Kasumi-1 (cell line): ENCODE results near the gene ADCY7.

Source experiments
- DNase-seq, 2 experiments: peaks; one replicate each; lab custom pipeline; 2025; lab: John Stamatoyannopoulos, UW

The ADCY7 gene

GRCh38 chr16:50267651-50268050 lies 1.3 kb downstream of the ADCY7 start:
- DNase-seq = peak; percentile 48 to 56

- no peak for DNase-seq
Measured at GRCh38 chr16:50268352-50268751, 2.0 kb downstream of the ADCY7 start.

- no peak for DNase-seq
Measured at GRCh38 chr16:50269061-50269705, 2.8 kb downstream of the ADCY7 start.

GRCh38 chr16:50269769-50270509 lies 3.6 kb downstream of the ADCY7 start:
- no peak for DNase-seq

- DNase-seq = no peak
Measured at GRCh38 chr16:50270510-50271147, 4.3 kb downstream of the ADCY7 start.

GRCh38 chr16:50271148-50272041 lies 5.0 kb downstream of the ADCY7 start:
- no peak for DNase-seq

DNA sequence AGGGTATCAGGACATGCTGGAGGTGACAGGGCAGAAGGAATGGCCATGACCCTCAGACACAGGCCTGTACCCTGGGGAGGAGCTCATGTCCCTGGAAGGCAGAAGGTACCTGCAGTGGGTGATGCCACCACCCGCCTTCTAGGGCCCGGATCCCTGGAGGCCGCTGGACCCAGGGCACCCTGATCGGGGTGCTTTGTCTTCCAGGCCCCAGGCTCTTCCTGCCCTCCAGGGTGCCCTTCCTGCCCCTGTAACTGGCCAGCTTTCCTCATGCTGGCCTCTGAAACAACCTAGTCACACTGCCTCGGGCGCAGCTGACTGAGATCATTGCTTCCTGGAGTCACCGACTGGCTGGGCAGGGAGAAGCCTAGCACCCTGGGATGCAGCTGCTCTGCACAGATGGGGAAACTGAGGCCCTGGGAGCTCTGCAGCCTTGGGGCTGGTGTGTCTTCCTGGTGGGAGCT lies 5.8 kb downstream of the ADCY7 start:
- DNase-seq = no peak

GRCh38 chr16:50272687-50273381 lies 6.5 kb downstream of the ADCY7 start:
- DNase-seq = no peak

DNA sequence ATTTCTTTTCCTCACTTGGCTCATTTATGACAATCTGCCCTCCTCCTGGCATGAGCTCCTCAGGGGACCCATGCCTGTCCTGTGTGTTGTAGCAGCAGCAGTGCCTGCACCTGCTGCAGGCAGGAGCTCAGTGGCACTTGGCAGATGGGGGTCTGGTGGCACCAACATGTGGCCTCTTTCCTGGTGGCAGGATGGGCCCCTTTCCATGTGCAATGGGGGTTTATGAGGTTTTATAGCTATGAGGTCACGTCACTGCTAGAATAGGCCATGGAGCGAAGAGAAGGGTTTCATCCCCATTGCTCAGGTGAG lies 7.0 kb downstream of the ADCY7 start:
- DNase-seq = no peak

- DNase-seq = no peak
Measured at GRCh38 chr16:50273888-50274325, 7.6 kb downstream of the ADCY7 start.

DNA sequence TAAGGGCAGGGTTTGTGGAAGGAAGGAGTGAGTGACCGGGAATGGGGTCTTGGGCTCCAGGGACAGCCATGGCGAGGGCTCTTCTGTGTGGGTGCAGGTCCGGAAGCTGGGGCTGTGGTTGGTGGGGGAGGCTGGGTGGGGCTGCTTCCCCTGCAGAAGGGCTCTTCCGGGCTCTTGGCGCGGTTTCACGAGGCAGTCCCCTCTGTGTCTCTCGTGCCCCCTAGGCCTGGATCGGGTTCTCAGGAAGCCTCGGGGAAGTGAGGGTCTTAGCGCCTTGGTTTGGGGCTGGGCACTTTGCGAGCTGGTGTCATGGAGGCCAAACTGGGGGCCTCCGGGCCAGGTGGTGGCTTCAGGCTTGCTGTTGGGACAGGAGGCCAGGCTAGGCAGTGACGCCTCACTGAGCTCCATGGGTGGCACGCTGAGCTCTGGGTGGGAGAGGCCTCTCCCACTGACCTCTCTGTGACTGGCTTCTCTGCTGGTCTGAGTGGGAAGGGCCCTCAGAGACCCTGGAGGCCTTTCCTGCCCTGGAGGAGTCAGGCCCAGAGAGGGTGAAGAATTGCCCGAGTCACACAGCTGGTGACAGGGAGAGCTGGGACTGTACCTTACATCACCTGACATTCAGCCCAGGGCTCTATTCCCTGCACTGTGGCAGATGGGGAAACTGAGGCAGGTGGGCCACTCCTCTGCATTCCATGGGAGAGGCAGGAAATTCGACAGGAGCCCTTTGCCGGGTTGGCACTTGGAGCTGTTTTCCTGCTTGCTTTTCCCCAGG lies 8.2 kb downstream of the ADCY7 start:
- DNase-seq = no peak

DNA sequence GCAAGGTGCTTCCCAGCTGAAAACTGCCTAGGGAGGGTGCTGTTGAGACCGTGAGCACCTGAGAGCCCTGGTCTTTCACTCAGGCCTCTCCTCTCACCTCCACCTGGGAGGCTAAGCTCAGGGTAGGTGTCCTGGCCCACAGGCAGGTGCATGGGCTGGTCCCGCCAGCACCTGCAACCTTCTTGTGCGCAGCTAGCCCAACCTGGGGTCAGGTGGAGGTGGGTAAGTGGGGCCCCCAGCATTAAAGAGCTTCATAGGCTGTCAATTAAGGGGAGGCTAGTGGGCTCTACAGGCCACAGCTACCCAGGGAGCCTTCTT lies 8.7 kb downstream of the ADCY7 start:
- no peak for DNase-seq

DNA sequence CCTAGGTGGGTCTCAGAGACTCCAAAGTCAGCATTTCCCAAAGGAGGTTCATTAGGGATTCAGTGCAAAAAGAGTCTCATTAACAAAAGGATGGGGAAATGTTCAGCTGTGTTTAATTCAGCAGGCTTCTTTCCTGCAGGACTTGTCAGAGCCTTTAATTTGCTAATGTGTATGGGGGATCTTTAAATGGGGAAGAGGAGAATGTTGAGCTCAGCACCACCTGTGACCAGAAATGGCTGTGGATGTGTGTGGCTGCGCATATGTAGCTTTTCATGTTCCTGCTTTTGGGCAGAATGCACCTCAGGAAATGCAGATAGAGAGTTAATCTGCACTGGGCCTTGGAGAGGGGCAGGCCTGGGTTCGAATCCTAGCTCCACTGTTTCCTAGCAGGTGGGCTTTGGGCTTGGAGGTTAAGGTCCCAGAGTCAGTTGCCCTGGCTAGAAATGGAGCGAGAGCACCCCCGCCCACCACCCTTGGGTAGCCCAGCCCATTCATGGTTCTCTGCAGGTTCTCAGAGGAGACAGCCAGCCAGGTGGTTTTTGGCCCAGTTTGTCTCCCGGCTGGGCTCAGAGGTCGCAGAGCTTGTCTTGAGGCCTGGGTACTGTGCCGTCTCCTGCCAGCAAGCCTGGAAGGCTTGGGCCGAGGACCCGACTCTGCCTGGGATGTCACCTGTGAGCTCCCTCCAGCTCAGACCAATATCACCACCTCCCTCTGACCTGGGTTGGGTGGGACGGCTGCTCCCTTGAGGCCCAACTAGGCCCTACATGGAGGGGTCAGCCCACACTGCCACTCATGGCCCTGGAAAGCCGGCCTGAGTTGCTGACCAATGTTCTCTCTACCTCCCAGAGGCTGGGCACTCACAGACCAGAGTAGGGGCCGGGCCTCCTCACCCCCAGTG lies 9.3 kb downstream of the ADCY7 start:
- no peak for DNase-seq

- no peak for DNase-seq
Measured at GRCh38 chr16:50276326-50276640, 9.9 kb downstream of the ADCY7 start.

GRCh38 chr16:50276801-50277555 lies 10.6 kb downstream of the ADCY7 start:
- no peak for DNase-seq

- no peak for DNase-seq
Measured at GRCh38 chr16:50278251-50278650, 11.9 kb downstream of the ADCY7 start.

DNA sequence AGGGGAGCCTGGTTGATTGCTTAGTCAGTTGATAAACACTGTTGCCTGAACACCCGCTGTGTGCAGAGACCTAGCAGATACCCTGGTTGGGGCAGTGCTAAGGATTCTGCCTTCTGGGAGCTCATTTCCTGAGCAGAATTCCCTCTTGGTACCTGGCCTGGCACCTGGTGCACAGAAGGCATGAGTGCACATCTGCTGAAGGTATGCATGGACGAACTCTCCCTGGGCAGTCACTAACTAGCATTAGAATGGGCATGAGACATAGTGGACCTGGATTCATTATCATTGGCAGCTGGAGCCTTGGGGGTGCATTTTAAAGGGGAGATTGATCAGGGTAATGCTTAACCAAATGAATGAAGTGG lies 13.1 kb downstream of the ADCY7 start:
- no peak for DNase-seq

DNA sequence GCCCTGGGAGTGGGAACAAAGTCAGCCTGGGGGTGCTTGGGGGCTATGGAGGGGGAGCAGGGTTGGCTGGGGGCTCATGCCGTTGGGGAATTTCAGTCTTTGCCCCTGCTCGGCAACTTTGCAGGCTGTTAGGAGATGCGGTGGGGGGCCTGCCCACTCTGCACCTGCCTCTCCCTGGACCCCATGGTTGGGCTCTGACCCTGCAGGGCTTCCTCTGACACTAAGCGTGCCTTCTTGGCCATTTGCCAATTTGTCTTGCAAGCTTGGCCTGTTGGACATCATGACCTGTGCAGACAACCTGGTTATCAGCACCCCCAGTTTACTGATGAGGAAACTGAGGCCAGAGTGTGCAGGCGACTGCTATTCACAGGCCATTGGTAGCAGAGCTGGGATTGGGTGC lies 14.6 kb downstream of the ADCY7 start:
- DNase-seq = no peak

DNA sequence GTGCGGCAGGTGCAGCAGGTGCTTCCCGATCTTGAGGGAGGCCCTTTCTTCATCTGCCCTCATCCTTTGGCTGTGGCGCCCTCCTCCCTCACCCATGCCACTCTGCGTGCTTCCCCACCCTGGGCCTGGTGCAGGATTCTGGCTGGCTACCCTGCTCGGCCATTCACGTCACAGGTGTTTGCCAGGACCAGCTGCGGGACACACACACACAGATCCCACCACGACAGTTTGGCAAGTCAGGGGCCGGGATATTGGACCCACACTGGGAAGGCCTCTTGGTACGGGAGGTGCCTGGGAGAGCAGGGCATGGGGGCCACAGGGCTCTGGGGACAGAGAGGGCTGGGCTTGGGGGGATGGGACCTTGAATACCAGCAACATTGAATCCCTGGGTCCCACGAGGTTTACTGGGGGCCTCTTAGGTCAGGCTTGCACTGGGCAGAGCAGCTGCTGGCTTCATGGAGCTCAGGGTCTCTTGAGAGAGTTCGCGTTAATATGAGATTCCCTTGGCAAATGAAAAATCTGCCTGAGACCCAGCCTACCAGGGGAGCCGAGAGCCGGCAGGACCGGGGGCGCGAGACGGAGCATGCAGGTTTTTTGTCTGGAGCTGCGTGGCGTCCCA lies 15.1 kb downstream of the ADCY7 start:
- no peak for DNase-seq
